IPS DF 6.9 (cell line): Measurements from ENCODE around the gene IL36G.

Experiments used
- DNase-seq: peaks from one replicate; pipeline ENCODE4 v3.0.0-alpha.2; 2013; ENCODE audit warnings: low read depth, low spot score
- H3K27ac ChIP-seq: one replicate; pipeline ENCODE4 v1.5.1; 2013; ENCODE audit warnings: low read length, control low read depth
- H3K27me3 ChIP-seq: 2 replicates; pipeline ENCODE4 v1.6.1; 2013; ENCODE audit warnings: mild to moderate bottlenecking, low read length; ENCODE audit not compliant: control insufficient read depth, insufficient read depth
- H3K36me3 ChIP-seq: 2 replicates; pipeline ENCODE4 v1.6.1; 2013; ENCODE audit warnings: low read length; ENCODE audit not compliant: control insufficient read depth, insufficient read depth
- H3K4me1 ChIP-seq: 2 replicates; pipeline ENCODE4 v1.6.1; 2013; ENCODE audit warnings: low read length; ENCODE audit not compliant: control insufficient read depth, insufficient read depth
- H3K4me3 ChIP-seq: 2 replicates; pipeline ENCODE4 v1.5.1; 2013; ENCODE audit warnings: mild to moderate bottlenecking, low read length
- H3K9me3 ChIP-seq: 2 replicates; pipeline ENCODE4 v1.6.1; 2013; ENCODE audit warnings: low read length, inconsistent platforms; ENCODE audit not compliant: control insufficient read depth, insufficient read depth
- WGBS: extraction: QIAGEN DNeasy Blood & Tissue Kit; methylation state at CpG from one replicate; pipeline ENCODE4 v1.1.7; 2013; ENCODE audit warnings: mixed read lengths, missing lambda C conversion rate; ENCODE audit not compliant: insufficient read length, insufficient coverage; 5-methylcytosine and 5-hydroxymethylcytosine counted together

The IL36G gene

GRCh38 chr2:113000436-113000835 lies 22.6 kb downstream of the IL36G start:
- WGBS, result no CpG with 5 or more reads among the region's 1 CpG
- DNase-seq, result no peak
- no peak overlapping the region for H3K4me3 ChIP-seq
- no peaks in the 10 kb centered on the region for H3K27me3 ChIP-seq
- no peaks in the 10 kb centered on the region for H3K4me1 ChIP-seq
- H3K9me3 ChIP-seq, result no peaks in the 10 kb centered on the region
- H3K27ac ChIP-seq, result no peak overlapping the region
- no peaks in the 10 kb centered on the region for H3K36me3 ChIP-seq

DNA sequence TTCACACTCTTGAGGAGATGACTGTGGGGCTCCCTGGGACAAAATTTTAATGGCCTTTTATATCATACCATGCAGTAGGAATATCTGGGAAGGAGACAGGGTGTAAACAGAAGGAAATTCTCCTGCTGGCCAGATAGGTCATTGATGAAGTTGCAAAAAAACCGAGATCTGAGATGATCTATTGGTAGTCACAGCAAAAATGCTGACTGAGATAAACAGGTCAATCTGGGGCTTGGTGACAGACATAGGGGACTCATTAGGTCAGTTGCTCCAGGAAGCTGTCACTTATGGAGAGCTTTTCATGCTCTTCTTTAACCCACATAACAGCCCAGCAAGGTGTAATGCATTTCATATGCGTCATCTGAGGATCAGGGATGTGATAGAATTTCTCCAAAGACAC lies 24.9 kb downstream of the IL36G start:
- no CpG with 5 or more reads among the region's 2 CpGs for WGBS
- Histone ChIP-seq H3K27me3 (no peaks in the 10 kb centered on the region), H3K9me3 (no peaks in the 10 kb centered on the region), H3K4me1 (no peaks in the 10 kb centered on the region), H3K36me3 (no peaks in the 10 kb centered on the region), H3K4me3 (no peak overlapping the region), H3K27ac (no peak overlapping the region)
- no peak for DNase-seq

DNA sequence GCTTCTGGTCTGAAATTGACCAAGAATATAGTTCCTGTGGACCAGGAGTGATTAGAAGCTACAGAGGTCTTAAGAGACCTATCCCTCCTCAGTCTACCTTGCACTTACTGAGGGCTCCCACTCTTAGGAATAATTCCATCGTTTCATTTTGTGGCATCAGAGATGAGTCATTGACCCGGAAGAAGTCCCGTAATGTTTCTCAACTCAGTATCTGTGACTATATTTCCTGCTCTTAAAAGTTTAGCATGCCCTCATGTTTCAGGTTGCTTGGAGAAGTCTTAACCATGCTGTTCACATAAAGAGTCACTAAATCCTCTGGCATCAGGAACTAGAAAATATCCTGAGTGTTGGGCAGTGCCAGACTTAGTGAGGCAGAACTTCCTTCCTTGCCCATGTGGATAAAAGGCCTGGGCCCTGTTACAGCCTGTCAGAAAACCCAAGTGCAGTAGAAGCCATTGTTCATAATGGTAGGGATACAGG lies 27.3 kb downstream of the IL36G start, which contains the start of gene IL36A:
Gene IL36A (plus strand): TSS at position 430 of the 480 bp plus-strand sequence. CDS start 413 bp downstream, outside the sequence.
- no peak within 1 kb of the TSS for H3K27ac ChIP-seq
- H3K36me3 ChIP-seq, result no peaks in the 10 kb centered on the region
- no peaks in the 10 kb centered on the region for H3K4me1 ChIP-seq
- no peaks in the 10 kb centered on the region for H3K27me3 ChIP-seq
- no CpG with 5 or more reads among the region's 3 CpGs for WGBS
- no peak for DNase-seq
- H3K4me3 ChIP-seq, result no peak within 1 kb of the TSS
- H3K9me3 ChIP-seq, result no peaks in the 10 kb centered on the region

GRCh38 chr2:113007250-113007649 lies 29.4 kb downstream of the IL36G start:
- Histone ChIP-seq H3K9me3 (no peaks in the 10 kb centered on the region), H3K27ac (no peak overlapping the region), H3K36me3 (no peaks in the 10 kb centered on the region), H3K27me3 (no peaks in the 10 kb centered on the region), H3K4me3 (no peak overlapping the region), H3K4me1 (no peaks in the 10 kb centered on the region)
- no CpG with 5 or more reads among the region's 1 CpG for WGBS
- DNase-seq, result no peak

DNA sequence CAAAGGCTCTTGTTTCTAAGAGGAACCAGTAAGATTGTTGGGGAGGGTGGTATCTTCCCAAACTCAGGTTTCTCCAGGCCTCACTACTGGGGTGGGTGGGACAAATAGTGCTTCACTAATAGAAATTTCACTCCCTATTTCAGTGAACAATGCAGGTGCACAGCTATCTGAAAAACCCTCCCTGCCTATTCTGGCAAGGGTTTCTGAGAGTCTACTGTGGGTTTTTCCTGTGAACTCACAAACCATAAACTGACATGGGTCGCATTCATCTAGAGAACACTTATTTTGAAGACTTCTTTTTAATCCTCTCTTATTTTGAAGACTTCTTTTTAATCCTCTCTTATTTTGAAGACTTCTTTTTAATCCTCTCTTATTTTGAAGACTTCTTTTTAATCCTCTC lies 31.8 kb downstream of the IL36G start:
- Histone ChIP-seq H3K4me1 (no peaks in the 10 kb centered on the region), H3K9me3 (no peaks in the 10 kb centered on the region), H3K27me3 (no peaks in the 10 kb centered on the region), H3K27ac (no peak overlapping the region), H3K4me3 (no peak overlapping the region), H3K36me3 (no peaks in the 10 kb centered on the region)
- WGBS, result no CpG with 5 or more reads among the region's 1 CpG
- no peak for DNase-seq

DNA sequence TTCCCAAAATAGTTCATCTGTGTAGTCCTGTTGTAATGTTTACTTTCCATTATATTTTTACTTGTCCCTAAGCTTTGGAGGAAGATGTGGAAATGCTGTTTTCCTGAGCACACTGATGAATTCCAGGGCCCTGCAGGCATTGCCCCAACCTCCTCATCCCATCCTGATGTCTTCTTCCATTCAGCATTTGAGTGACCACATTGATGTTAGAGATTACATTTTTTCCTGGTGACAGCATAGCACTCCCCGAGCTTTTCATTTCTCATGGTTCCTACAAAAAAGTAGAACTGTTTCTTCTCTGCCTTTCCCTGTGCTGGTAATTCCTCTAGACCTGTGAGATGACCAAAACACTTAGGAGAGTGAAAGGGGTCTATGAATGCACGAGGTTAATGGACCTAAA lies 32.3 kb downstream of the IL36G start:
- DNase-seq, result no peak
- no peaks in the 10 kb centered on the region for H3K4me1 ChIP-seq
- no peaks in the 10 kb centered on the region for H3K9me3 ChIP-seq
- no peaks in the 10 kb centered on the region for H3K36me3 ChIP-seq
- no peaks in the 10 kb centered on the region for H3K27me3 ChIP-seq
- no CpG with 5 or more reads among the region's 2 CpGs for WGBS
- no peak overlapping the region for H3K27ac ChIP-seq
- no peak overlapping the region for H3K4me3 ChIP-seq

- WGBS, result no CpG with 5 or more reads among the region's 1 CpG
- H3K36me3 ChIP-seq, result no peaks in the 10 kb centered on the region
- no peak overlapping the region for H3K4me3 ChIP-seq
- no peak for DNase-seq
- no peak overlapping the region for H3K27ac ChIP-seq
- H3K9me3 ChIP-seq, result no peaks in the 10 kb centered on the region
- no peaks in the 10 kb centered on the region for H3K27me3 ChIP-seq
- no peaks in the 10 kb centered on the region for H3K4me1 ChIP-seq
These were observed 33.3 kb downstream of the IL36G start for GRCh38 chr2:113011108-113011507.

- DNase-seq, result no peak
- Histone ChIP-seq H3K27ac (no peak overlapping the region), H3K4me1 (no peaks in the 10 kb centered on the region), H3K36me3 (no peaks in the 10 kb centered on the region), H3K4me3 (no peak overlapping the region), H3K9me3 (no peaks in the 10 kb centered on the region), H3K27me3 (no peaks in the 10 kb centered on the region)
- no CpG with 5 or more reads among the region's 8 CpGs for WGBS
These were observed 34.9 kb downstream of the IL36G start for GRCh38 chr2:113012436-113013335.

DNA sequence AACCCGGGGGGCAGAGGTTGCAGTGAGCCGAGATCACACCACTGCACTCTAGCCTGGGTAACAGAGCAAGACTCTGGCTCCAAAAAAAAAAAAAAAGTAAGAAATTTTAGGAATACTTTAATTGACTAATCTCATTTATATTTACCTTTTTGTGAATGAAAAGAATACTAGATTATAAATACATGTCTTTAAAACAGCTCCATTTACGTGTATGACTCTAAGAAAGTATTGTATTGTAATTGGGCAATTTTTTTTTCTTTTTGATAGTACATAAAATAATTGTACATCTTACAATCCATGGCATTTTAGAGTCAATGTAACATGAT lies 35.5 kb downstream of the IL36G start:
- no CpG with 5 or more reads among the region's 3 CpGs for WGBS
- Histone ChIP-seq H3K4me1 (no peaks in the 10 kb centered on the region), H3K36me3 (no peaks in the 10 kb centered on the region), H3K4me3 (no peak overlapping the region), H3K27ac (no peak overlapping the region), H3K27me3 (no peaks in the 10 kb centered on the region), H3K9me3 (no peaks in the 10 kb centered on the region)
- no peak for DNase-seq

DNA sequence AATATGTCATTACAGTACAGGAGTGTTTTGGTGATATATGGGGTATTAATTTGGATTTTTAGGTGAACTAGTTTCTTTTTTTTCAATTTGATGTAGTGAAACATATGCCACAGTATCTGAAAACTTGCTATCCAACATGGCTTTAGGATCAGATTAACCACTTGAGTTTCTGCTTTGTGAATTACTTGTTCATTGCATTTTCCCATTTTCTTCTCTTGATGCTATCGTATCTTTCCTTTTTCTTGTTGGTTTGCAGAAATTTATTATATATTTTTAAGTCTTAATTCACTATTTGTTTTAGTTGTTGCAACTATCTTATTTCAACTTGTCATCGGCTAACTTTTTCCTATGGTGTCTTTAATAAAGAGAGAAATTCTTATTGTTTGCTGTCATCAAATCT lies 36.3 kb downstream of the IL36G start:
- H3K27me3 ChIP-seq, result no peaks in the 10 kb centered on the region
- H3K27ac ChIP-seq, result no peak overlapping the region
- no peak for DNase-seq
- no peaks in the 10 kb centered on the region for H3K36me3 ChIP-seq
- no CpG with 5 or more reads among the region's 2 CpGs for WGBS
- H3K9me3 ChIP-seq, result no peaks in the 10 kb centered on the region
- no peak overlapping the region for H3K4me3 ChIP-seq
- no peaks in the 10 kb centered on the region for H3K4me1 ChIP-seq

GRCh38 chr2:113015042-113015441 lies 37.2 kb downstream of the IL36G start:
- DNase-seq, result no peak
- WGBS, result no CpG with 5 or more reads among the region's 1 CpG
- Histone ChIP-seq H3K4me1 (no peaks in the 10 kb centered on the region), H3K4me3 (no peak overlapping the region), H3K27me3 (no peaks in the 10 kb centered on the region), H3K36me3 (no peaks in the 10 kb centered on the region), H3K9me3 (no peaks in the 10 kb centered on the region), H3K27ac (no peak overlapping the region)
